ES-I3 (cell line): Measurements from ENCODE around the gene NXPH4.

ENCODE experiments used
- H3K36me3 ChIP-seq: 2 replicates; pipeline ENCODE4 v1.6.1; 2013; ENCODE audit warnings: mild to moderate bottlenecking, low read length, control low read depth, moderate library complexity; ENCODE audit not compliant: insufficient read depth
- H3K4me1 ChIP-seq: 2 replicates; pipeline ENCODE4 v1.6.1; 2013; ENCODE audit warnings: mild to moderate bottlenecking, control low read depth, low read length; ENCODE audit not compliant: insufficient read depth
- H3K9ac ChIP-seq: 2 replicates; pipeline ENCODE4 v1.6.1; 2013; ENCODE audit warnings: low read depth, mild to moderate bottlenecking, low read length, moderate library complexity
- H3K9me3 ChIP-seq: 2 replicates; pipeline ENCODE4 v1.6.1; 2013; ENCODE audit warnings: mild to moderate bottlenecking, low read length, moderate library complexity; ENCODE audit not compliant: control insufficient read depth, insufficient read depth

NXPH4 gene

DNA sequence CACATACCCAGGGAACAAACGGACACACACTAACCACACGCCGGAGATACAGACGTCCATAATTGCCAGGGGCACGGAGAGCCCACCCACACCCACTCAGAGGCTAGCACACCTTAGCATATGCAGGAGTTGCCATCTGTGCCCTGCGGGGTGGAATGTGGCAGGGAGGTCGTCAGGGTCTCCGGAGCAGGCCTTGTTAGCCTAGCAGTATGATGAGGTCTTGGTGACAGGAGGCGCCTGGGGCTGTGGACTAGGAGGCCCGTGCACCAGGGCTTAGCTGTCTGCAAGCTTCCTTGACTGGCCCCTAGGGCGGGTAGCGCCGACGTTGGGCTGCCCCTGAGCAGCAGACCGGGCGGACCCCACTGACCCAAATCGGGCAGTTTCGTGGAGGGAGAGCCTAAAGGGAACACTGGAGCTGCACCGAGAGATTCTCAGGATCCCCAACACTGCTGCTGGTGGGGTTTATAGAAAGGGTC is 24.4 kb downstream of the NXPH4 start:
- Histone ChIP-seq H3K4me1 (peaks cover 29% of the 10 kb centered on the region), H3K9ac (peak overlapping the region; percentile 51; the same call in 1 of the 2 replicates), H3K36me3 (no peaks in the 10 kb centered on the region), H3K9me3 (no peaks in the 10 kb centered on the region)

DNA sequence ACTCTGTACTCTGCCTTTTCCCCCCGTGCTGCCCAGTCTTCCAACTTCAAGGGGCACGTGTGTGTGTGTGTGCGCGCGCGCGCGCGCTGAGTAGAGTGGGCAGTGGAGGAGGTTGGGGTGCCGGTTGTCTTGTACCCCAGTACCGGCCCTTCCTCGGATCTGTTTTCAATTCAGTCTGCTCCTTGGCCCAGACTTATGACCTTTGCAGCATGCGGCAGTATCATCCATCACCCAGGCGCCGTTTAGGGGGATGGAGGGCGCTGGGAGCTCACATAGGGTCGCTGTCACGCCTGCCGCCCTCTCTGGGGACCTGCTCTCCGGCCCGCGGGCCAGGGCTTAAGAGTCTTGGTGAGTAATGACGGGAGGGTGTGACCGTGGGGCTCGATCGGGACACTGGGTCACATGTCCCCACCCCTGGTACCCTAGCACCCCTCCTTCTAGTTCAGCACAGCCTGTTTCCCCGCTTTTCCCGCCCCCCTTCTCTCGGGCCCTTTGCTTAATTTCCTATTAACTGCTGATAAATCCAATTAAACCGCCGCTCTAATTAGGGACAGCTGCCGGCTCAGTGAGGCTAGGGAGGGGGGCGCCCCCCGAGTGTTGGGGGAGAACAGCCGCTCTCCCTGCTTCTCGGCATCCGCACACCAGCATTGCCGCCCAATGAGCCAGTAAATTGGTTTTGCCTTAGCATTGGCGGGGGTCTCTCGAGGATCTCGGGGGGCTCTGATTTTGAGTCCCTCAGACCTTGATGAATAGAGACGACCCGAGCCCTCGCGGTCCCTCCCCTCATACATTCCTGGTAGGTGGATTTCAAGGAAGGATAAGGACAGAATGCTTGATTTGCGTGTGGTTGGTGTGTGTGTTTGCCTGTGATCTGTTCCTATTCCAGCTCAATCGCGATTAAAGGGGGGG is 25.1 kb downstream of the NXPH4 start:
- no peaks in the 10 kb centered on the region for H3K9me3 ChIP-seq
- H3K4me1 ChIP-seq: peaks cover 30% of the 10 kb centered on the region
- H3K9ac ChIP-seq: no peak overlapping the region

DNA sequence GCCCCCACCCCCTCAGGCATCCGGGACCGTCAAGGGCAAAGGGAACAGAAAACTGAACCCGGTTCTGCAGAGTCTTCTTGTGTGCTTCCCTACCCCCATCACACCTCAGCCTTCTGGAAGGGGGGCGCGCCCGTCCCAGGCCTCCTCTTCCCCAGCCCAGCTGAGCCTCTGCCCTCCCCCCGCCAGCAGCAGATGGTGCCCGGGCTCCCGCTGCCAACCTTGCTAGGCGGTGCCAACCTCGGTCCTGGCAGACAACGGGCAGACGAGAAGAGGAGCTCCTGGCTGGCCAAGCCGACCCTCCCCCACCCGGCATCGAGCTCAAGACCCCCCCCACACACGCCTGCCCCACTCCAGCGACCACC is 25.7 kb downstream of the NXPH4 start:
- Histone ChIP-seq H3K9me3 (no peaks in the 10 kb centered on the region), H3K36me3 (no peaks in the 10 kb centered on the region), H3K9ac (no peak overlapping the region), H3K4me1 (peaks cover 30% of the 10 kb centered on the region)

More for the DNA sequence above, 25.1 kb downstream of the NXPH4 start:
- no peaks in the 10 kb centered on the region for H3K36me3 ChIP-seq

DNA sequence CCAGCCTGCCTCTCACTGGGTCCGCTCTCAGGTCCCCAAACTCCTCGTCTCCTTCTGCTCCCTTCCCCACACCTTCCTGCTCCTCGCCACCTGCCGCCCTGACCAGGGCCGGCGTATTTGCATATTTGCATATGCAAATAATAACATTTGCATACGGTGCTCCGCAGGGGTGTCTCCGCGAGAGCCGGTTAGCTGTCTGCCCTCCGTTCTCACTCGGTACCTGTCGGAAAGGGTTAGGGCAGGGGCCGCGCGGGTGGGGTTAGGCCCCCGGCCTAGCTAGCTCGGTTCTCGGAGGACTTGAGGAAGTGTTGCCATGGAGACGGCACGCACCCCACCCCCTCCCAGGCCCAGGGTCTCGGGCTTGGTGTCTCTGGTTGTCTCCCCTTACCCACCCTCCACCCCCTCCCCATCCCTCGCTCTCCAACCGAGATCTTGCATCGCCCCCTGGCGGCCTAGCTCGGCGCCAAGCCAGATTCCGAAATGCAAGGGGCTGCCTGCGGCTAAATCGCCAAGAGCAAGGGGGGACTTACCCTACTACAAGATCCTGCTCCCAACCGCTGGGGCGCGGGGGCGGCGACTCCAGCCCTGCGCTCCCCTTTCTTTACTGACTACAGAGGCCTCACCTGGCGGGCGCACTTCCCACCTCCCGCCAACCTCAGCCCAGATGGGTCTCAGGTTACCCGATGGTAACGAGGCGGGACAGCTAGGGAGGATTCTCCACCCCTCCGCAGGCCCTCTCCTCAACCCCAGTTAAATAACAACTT is 26.3 kb downstream of the NXPH4 start:
- no peaks in the 10 kb centered on the region for H3K36me3 ChIP-seq
- peak overlapping the region; percentile 62; the same call in 1 of the 2 replicates for H3K9ac ChIP-seq
- no peaks in the 10 kb centered on the region for H3K9me3 ChIP-seq
- H3K4me1 ChIP-seq: peaks cover 25% of the 10 kb centered on the region; the same call in 1 of the 2 replicates

DNA sequence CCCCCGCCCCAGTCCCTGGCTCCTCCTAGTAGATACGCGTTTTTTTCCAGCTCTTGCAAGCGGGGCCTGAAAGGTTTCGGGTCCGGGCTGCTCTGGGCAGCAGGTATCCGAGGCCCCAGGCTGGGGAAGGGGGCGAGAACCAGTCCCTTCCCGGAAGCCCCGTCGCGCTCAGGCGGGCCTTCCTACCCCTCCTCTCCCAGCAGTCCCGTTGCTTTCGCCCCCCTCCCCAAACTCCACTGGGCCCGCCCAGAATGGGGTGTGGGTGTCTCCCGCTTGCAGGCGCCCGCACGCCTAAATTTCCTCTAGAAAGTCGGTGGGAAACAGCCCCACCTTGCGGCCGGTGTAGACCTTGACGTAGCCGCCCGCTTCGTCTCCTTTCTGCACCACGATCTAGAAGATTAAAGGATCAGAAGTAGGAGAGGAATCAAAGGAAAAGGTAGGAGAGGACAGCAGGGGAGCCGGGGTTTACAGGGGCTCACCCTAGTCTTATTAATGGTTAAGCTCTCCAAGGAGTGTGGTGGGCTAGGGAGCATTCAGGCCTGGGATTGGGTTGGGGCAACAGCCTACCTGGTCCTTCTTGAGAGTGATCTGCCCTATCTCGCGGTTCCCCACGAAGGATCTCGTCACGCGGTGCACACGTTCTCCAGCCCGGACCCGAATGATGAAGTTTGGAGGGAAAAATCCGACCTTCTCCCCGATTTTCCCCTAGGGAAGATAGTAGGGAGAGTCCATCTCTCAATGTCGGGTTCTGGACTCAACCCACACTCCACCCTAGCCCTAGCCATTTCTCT is 27.1 kb downstream of the NXPH4 start:
- Histone ChIP-seq H3K4me1 (peaks cover 25% of the 10 kb centered on the region; the same call in 1 of the 2 replicates), H3K9me3 (no peaks in the 10 kb centered on the region), H3K36me3 (no peaks in the 10 kb centered on the region), H3K9ac (peak overlapping the region; percentile 62; the same call in 1 of the 2 replicates)

DNA sequence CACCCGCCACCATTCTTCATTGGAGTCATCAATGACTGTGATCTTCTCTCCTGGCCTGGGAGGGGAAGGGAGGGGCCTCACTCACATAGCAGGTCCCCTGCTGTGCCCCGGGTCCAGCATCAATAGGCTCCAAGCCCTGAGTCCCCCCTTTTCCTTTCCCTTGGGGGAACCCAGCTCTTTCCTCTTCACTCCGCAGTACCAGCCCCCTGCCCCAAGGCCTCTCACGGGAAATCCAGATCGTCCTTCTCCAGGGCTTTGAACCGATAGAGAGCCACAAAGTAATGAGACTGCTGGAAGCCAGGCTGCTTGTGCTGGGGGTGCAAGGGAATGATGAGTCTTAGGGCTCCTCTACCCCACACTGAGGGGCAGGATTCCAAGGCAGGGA is 27.7 kb downstream of the NXPH4 start:
- Histone ChIP-seq H3K36me3 (no peaks in the 10 kb centered on the region), H3K9me3 (no peaks in the 10 kb centered on the region), H3K4me1 (peaks cover 27% of the 10 kb centered on the region; the same call in 1 of the 2 replicates), H3K9ac (no peak overlapping the region)

DNA sequence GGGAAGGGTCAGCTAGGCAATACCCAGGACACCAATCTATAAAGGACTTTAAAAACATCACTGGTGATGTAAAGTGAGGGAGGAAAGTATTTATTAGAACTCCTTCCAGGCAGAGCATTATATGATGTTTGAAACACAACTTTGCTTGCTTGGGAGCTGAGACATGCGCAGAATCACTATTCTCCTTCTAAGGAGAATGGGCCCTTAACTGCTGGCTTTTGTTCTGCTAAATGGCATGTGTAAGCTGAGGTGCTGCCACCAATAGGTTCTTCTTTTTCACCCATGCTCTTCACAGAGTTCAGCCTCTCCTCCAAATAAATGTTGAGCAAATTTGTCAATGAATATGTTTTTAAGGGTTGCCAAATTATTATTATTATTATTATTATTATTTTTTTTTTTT is 30.4 kb downstream of the NXPH4 start:
- Histone ChIP-seq H3K9me3 (no peaks in the 10 kb centered on the region), H3K36me3 (no peaks in the 10 kb centered on the region), H3K4me1 (peaks cover 30% of the 10 kb centered on the region; the same call in 1 of the 2 replicates), H3K9ac (no peak overlapping the region)

DNA sequence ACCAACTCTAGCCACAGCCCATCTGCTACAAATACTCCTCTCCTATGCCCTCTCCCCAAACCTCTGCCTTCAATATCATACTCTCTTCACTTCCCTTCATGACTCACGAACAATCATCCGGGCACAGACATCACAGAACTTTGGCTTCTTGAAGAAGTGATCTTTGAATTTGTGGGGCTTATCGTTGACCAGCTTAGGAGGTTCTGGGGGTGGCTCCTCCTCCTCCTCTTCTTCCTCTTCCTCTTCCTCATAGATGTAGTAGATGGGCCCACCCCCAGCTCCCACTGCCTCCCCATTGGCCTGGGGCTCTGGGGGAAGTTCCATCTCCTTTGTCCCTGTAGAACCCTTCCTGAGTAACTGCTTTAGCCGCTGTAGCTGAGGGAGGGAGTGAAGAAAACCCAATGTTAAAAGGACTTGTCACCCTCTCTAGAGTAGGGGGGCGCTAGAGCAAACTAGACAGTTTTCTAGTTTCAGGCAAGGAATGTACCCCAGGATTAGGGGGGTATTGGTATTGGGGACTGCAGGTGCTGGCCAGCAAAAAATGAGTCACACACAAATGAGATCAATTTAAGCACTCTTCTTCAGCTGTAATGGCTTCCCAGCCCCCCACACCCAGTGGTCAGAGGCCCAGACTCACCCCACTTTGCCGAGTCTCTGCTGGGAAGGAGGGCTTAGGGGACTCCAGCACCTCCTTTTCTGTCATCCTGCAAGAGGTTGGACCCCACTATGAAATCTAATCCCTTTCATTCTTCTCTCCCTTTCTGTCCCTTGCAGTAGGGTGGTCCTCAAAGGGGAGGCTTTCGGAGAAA is 32.5 kb downstream of the NXPH4 start:
- Histone ChIP-seq H3K9ac (no peak overlapping the region), H3K4me1 (peaks cover 28% of the 10 kb centered on the region; the same call in 1 of the 2 replicates), H3K36me3 (no peaks in the 10 kb centered on the region), H3K9me3 (no peaks in the 10 kb centered on the region)

DNA sequence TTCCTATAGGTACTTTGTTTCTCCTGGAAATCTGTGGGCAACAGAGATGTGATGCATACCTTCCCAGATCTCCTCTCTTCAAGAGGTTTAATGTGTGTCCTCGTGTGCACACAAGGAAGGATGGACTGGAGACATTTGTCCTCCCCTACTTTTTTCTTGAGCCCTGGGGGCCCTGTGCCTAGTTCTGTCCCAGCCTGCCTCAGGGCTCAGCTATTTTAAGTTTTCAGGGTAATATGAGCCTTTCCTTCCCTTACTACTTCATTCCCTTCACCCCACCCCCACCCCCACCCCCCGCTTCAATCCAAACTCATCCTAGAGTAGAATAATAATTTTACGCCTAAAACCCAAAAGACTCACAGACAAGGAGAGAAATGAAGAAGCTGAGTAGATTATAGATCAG is 33.9 kb downstream of the NXPH4 start:
- peaks cover 20% of the 10 kb centered on the region; the same call in 1 of the 2 replicates for H3K4me1 ChIP-seq
- H3K9me3 ChIP-seq: no peaks in the 10 kb centered on the region
- H3K36me3 ChIP-seq: no peaks in the 10 kb centered on the region
- H3K9ac ChIP-seq: no peak overlapping the region

DNA sequence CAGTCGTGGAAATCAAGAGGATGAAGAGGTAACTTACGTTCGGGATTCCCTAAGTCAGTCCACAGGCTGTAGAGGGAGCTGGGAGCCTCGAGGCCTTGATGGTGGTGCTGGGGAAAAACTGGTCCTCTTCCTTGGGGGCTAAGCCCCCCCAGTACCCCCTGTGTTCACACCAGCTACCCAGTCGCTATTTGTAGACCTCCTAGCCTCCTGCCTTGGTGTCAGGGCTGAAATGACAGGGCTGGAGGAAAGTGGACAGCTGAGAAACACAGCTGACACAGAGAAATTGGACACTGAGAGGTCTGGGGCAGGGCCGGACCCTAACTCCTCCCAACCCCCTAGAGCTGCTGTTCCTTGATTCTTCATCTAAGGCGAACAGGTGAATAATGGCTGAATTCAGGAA is 34.4 kb downstream of the NXPH4 start, which contains the start of gene STAC3:
TSS of gene STAC3 (minus strand) at position 232 of the 400 bp plus-strand sequence. CDS start 1,551 bp downstream, outside the sequence.
- no peaks in the 10 kb centered on the region for H3K9me3 ChIP-seq
- H3K36me3 ChIP-seq: no peaks in the 10 kb centered on the region; the same call in 1 of the 2 replicates
- no peak within 1 kb of the TSS for H3K9ac ChIP-seq
- H3K4me1 ChIP-seq: peaks cover 20% of the 10 kb centered on the region; the same call in 1 of the 2 replicates

DNA sequence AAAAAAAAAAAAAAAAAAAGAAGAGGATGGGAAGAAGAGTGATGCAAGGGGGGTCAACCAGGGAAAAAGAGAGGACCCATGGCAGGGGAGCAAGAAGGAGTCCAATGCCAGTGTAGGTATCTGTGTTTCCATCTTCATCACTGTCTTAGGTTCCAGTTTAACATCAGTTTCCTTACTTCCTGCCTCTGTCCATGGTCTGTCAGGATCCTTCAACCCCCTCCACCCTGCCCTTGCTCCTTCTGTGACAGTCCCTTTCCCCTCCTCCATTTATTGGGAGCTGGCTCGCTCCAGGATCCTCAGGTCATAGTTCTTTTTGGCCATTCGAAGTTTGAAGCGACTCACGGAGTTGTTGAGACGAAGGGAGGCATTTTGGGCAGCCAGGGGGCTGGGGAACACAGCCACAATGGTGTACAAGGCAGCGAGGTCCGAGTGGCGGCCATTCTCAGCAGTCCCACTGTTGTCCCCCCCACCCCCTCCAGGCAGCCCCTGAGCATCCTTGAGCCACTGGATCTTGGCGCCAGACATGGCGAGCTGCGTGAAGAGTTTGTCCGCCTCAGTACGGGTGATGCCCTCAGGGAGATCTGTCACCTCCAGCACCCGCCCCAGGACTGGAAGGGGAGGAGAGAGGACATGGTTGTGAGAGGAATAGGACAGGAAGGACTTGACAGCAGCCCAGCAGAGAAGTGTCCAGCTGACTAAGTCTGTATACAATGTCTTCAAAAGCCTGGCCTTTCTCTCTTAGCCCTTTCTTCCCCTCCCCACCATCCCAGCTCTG is 38.1 kb downstream of the NXPH4 start:
- Histone ChIP-seq H3K36me3 (peaks cover 4% of the 10 kb centered on the region), H3K9ac (no peak overlapping the region), H3K9me3 (no peaks in the 10 kb centered on the region), H3K4me1 (peaks cover 9% of the 10 kb centered on the region; the same call in 1 of the 2 replicates)

DNA sequence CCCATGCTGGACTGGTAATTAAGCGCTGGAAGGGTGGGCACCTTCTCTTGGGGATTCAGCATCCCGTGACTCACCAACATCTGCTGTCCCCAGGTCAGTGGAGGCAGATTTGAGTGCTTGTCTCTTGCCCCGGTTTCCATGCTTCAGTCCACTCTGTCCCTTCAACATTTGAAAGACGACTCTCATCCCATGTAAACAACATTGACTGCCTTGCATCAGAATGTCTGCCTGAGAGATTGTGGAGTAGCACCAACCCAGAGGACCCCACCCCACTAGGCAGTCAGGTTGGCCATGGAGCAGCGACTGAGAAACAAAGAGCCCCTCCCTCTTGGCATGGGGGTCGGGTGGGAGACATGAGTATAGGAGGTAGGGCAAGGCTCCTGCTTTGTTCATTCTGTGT is 39.3 kb downstream of the NXPH4 start:
- no peaks in the 10 kb centered on the region for H3K9me3 ChIP-seq
- H3K4me1 ChIP-seq: peaks cover 3% of the 10 kb centered on the region; the same call in 1 of the 2 replicates
- peaks cover 4% of the 10 kb centered on the region for H3K36me3 ChIP-seq
- no peak overlapping the region for H3K9ac ChIP-seq
